Liver (tissue), 3 donors: ENCODE measurements around the gene PRTFDC1.

Source experiments
- CTCF ChIP-seq: fragments of 150-350 bp; IDR thresholded peaks from 2 replicates; pipeline ENCODE4 v1.5.1; 2017; ENCODE audit warnings: improper control_type of control experiment, low read depth, low read length; ENCODE audit not compliant: missing input control
- EGR1 ChIP-seq, 2 donors: IDR thresholded peaks; 2 replicates each; pipeline ENCODE4 v1.6.1; 2016 to 2018; ENCODE audit warnings: antibody characterized with exemption in 2 of 2, low read depth in 2 of 2
- GABPA ChIP-seq, 2 donors: IDR thresholded peaks in 1 of 2; conservative IDR thresholded peaks in 1 of 2; 2 replicates each; pipeline ENCODE4 v1.6.1; 2016; ENCODE audit warnings: antibody characterized with exemption in 2 of 2, mild to moderate bottlenecking in 1 of 2, moderate library complexity in 1 of 2
- SP1 ChIP-seq: IDR thresholded peaks from 2 replicates; pipeline ENCODE4 v1.6.1; 2018; ENCODE audit warnings: antibody characterized with exemption, mild to moderate bottlenecking
- YY1 ChIP-seq: IDR thresholded peaks from 2 replicates; pipeline ENCODE4 v1.6.1; 2016; ENCODE audit warnings: antibody characterized with exemption, mild to moderate bottlenecking
- TF ChIP-seq, protein P1 (sequence below): IDR thresholded peaks from 2 replicates; pipeline ENCODE4 v1.6.1; 2016; ENCODE audit warnings: antibody characterized with exemption
- donor health status: healthy.
- donor health status: healthy.

GRCh38 chr10:24973163-24973562, 20.8 kb upstream of the PRTFDC1 start:
- TF ChIP-seq CTCF, result no peak
- TF ChIP-seq YY1, result no peak
- TF ChIP-seq EGR1 (IDR thresholded peaks at IDR 0.05; ENCODE audit: low read depth in 2 of 2), result no peak
- no peak for TF ChIP-seq GABPA (IDR thresholded peaks at IDR 0.05 in 1 of 2, conservative IDR thresholded peaks at IDR 0.05 in 1 of 2)
- TF ChIP-seq SP1, result no peak
- TF ChIP-seq, protein P1, sequence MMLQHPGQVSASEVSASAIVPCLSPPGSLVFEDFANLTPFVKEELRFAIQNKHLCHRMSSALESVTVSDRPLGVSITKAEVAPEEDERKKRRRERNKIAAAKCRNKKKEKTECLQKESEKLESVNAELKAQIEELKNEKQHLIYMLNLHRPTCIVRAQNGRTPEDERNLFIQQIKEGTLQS, result no peak
